NAMALWA (cell line): ENCODE data around the gene DEGS2.

Experiments used
- DNase-seq: peaks from one replicate; pipeline ENCODE4 v3.0.0-alpha.2; 2015; ENCODE audit warnings: low spot score

Gene DEGS2

GRCh38 chr14:100148837-100149731, 10.4 kb downstream of the DEGS2 start:
- DNase-seq = no peak

DNA sequence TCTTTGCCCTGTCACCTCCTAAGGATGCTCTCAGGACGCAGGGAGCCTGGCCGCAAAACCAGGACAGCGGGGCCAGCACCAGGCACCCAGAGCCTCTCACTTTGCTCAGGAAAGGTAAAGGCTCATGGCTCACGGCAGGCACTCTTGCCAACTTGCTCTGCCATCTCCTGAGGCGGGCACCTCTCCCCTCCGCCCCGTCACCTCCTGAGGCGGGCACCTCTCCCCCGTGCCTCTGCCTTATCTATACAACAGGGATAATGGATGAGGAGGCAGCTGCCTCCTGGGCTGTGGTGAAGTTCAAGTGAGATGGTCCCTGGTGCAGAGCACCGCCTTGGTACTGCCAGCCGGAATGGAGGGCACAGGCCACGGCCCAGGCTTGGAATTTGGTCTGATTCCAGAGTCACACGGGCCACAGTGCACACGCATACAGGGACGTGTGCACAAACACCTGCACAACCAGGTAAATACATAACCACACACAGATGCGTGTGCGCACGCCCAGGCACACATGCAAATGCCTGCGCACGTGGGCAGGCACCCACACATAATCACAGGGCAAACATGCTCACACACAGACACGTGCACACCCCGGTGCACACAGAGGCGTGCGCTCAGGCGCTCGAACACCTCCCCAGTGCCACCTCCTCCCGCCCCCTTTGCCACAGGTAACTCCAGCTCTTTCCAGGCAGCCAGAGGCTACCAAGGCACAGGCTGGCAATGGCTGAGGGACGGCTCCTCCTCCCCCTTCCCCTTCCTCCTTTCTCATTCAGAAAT, 11.6 kb downstream of the DEGS2 start:
- DNase-seq = no peak

DNA sequence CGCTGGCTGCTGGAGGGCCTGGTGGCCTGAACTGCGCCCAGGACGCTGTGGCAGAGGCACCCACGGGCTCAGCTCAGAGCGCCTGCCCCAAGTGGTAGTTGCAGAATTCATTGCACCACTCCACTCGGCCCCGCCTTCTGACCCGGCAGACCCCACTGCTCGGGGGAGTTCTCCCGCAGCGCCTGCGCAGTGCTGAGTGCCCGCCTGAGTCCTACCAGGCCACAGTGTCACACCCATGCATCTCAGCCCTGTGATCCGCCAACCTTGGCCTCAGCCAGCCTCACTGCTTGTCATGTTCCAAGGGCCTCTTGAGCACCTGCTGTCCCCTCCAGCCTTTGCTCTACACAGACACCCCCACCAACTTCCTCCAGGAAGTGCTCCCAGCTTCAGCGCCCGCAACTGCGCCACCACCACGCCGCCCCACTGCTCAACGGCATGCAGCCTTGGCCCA, 12.2 kb downstream of the DEGS2 start:
- peak; percentile 32 for DNase-seq

GRCh38 chr14:100146531-100147091, 12.8 kb downstream of the DEGS2 start:
- no peak for DNase-seq

DNA sequence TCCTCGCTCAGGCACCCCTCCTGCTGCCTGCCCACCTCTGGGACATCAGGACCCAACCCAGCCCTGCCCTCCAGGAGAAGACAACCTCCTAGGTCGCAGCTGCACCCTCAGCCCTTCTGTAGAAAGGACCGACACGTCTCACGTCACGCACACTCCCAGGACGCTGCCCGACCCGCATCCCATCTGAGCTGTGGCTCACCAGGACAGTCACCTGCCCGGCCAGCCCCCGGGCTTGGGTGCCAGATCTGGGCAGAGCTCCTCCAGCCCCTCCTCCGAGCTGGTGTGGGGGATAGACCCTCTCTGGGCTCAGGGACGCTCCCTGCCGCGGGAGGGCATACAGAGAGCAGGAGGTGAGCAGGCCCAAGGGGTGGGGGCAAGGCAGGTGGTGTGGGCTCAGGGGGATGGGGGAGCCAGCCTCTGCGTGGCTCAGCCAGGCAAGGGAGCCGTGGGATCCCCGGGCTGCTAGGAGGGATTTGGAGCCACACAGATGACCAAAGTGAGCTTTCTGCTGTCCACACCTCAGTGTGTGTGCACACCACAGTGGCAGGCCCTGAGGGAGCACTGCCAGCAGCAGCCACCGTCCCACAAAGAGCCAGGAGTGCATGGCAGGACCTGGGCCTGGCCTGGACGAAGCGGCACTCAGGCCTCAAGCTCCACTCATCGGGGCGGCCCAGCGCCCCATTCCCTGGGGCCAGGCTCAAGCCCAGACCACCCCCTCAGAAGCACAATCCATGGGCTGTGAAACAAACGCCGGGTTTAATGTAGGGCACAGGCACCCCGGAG, 13.6 kb downstream of the DEGS2 start:
- DNase-seq = no peak

DNA sequence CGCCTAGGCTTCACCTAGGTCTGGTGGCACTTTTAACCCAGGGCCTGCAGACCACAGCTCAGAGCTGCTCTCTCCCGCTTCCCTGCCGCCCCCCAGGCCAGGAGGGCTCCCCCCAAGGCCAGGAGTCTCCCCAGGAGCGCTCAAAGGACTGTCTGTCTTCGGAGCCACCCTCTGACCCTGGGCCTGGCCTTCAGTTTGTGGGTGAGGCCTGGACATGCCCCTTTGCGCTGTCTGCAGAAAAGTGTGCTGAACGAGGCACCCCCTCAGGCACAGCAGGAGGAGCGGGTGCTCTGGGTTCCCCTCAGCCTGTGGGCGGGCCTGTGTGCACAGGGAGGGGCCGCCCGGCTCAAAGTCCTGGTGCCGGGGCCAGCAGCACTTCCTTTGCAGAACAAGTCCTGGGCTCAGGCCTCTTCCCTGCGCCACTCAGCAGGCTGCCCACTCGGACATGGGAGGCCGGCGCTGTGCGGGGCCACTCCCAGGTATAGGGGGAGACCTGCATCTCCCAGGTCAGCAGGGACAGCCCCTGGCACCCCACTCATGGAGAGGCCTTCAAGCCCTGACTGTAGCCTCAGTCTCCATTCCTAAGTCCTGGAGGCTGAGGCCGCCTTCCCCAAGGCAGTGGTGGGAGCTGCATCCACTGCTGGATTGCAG, 14.3 kb downstream of the DEGS2 start:
- no peak for DNase-seq

- DNase-seq = no peak
These were observed 14.8 kb downstream of the DEGS2 start for GRCh38 chr14:100144645-100144995.

DNA sequence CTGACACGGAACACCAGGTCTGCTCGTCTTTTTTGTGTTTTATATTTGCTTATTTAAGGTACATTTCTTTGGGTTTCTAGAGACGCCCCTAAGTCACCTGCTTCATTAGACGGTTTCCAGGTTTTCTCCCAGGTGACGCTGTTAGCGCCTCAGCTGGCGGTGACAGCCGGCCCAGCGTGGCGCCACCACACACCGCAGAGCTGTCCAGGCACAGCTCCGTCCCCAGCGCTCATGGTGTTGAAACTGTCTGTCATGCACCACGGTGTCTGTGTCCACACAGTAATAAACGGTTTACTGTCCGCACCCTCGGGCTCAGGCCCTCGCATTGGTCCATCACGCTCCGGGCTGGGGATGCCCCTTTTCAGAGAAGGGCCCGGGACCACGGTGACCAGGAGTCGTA, 15.5 kb downstream of the DEGS2 start:
- DNase-seq = no peak

DNA sequence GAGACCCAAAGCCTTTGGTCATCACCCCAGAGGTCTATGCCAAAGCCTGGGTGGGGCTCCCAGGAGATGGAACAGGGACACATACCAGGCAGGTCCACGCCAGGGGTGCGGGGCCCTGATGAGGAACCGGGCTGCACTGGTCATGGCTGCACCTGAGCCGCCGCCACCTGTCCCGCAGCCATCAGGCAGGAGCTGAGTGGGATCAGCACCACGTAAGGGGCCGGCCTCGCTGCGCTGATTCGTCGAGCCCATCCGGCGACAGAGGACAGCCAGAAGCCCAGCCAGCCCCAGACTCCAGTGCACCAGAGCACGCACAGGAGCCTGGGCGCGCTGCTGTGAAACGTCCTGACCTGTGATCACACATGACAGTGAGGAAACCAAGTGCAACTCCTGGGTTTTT, 15.9 kb downstream of the DEGS2 start:
- DNase-seq = no peak

DNA sequence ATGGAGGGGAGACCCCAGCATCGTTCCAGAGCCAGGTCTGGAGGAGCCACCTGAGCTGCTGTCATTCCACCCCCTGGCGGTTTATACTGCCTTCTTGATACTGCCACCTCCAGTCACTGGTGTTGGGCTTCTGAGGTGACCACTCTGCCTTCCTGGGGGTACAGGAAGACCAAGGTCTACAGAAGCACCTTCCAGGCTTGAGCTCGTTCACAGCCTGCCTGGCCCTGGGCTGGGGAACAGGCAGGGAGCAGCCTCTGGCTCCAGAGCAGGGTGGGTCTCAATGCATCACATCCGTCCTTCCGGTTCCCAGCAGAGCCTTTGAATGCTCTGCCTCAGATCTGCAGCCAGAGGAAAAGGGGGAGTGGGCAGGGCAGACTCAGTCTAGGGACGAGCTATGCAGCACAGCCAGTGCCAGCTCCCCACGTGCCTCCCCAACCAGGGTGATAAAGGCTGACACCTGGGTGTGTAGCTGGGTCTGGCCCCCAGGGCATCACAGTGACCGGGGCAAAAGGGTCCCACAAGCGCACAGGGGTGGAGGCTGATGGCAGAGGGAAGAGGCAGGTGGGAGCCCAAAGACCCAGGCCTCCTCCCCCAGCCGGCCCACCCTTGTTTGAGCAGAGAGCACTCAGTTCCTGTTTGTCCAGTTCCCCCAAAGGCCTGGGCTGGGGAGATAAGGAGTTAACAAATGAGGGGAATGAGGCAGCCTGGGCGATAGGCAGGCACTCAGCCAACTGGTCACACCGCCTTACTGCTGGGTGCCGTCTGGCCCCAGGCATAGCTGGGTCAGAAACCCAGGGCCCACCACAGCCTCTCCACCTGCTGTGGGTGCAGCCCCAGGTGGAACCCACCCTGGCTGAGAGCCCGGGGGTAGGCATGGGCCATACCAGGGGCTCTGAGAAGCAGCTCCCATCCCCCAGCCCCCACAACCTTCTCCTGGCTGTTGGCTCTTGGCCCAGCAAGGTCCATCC, 17.1 kb downstream of the DEGS2 start:
- DNase-seq = no peak

- DNase-seq = no peak
These were observed 18.3 kb downstream of the DEGS2 start for GRCh38 chr14:100141098-100141497.

- DNase-seq = no peak
These were observed 18.9 kb downstream of the DEGS2 start for GRCh38 chr14:100140452-100141078.

- DNase-seq = no peak
These were observed 20.5 kb downstream of the DEGS2 start for GRCh38 chr14:100138955-100139354.

DNA sequence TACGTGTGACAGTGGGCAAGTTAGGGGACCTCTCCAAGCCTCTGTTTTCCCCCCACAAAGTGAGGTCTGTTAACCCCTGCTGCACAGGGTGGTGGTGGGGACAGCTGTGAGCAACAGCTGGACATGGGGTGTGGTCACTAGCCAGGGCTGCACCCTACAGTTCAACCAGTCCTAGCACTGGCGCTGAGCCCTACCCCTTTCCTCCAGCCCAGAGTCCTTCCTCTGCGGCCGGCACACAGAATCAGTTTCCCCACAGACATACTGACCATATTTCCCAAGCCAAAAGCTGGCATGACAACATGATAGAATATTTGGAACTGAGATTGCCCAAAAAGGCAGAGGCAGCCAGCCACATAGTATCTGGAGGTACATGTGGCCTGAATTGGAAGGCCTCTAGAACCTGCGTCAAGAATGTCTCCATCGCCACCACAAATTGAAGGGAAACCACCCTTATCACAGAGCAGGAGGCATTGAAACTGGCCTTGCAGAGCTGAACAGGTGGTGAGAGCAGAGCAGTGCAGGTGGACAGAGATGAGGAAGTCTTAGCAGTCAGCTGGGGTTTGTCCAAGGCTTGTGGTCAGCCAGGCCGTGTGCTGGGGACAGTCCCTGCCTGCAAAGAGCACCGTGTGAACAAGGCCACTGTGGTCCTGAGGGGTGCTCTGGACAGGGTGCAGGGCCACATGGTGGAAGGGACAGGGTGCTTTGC, 21.2 kb downstream of the DEGS2 start:
- DNase-seq = no peak

DNA sequence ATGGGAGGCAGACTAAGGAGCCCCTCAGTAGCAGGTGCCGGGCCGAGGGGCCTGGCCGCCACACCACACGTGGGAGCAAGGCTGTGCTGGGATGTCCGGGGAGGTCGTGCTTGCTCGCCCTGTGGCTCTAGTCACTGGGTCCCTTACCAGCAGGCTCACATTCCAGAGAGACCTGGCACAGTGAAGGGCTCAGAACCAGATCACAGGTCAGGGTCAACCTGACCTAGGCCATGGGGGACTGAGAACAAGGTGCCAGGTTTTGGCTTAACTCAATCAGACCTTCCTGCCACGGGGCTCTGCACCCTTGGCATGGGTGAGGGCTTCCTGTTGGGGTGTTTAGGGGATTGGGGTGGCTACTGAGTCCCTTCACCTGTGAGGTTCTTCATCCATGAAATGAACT, 22.3 kb downstream of the DEGS2 start:
- DNase-seq = no peak

DNA sequence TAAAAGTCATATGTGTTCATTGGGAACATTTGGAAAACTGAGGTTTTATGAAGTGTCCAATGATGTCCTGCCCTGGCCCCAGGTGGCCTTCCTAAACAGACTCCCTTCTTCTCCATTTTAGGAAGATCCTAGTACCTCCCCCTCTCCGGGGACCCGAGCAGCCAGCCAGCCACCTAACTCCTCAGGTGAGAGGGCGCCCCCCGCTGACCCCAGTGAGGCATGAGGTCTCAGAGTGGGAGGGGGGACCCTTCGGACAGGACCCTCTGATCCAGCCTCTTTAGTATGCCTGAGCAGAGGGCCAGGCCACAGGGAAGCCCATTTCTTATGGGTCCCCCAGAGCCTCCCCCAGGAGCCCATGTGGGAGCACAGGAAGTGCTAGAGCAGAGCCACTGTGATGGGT, 23.7 kb downstream of the DEGS2 start:
- no peak for DNase-seq

DNA sequence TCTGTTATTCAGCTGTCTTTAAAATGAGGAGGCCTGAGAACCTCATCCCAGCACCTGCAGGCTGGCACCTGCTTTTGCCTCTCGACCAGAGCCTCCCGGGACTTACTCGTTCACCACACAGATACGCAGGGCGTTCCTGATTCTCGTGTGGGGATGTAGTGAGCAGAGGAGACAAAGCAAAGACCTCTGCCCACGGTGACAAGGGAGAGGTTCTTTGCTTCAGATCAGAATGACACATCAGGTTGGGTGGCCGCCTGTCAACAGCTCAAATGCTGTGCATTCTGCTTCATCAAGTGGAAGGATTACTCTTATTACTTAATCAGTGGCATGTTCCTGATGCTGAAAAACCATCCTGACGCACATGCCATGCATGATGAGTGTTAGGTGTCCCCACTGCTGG, 24.4 kb downstream of the DEGS2 start:
- DNase-seq = peak; percentile 53

GRCh38 chr14:100134586-100134985, 24.9 kb downstream of the DEGS2 start:
- no peak for DNase-seq

DNA sequence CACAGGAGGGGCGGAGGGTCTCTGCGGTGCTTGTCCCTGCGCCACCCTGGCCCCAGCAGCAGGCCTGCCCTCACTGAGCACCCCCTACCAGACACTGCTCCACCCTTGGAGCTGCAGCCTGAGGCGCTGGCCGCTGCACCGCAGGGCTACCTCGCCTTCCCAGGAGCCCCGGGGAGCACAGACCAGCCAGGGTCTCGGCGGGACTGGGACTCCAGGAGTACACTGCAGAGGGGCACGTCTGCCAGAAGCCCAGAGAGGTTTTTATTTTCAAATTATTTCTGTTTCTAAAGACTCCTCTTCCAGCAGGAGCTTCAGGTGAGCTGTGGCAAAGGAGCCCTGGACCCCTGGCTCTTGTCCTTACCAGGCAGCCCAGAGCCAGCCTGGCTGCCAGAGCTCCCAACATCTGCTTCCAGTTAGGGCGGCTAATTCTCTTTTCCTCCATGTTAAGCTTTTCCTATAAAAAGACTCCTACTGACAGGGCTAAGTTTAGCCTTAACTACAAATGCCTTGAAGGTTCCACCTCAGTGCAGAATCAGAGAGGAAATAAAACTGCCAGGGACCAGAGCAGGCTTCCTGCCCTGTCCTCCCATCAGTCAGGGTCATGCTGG, 26.4 kb downstream of the DEGS2 start:
- DNase-seq = no peak
